ES-I3 (cell line): Measurements from ENCODE around the gene AKNA.
"Not testable (repeated sequence)": the region's sequence is repeated elsewhere in the genome, so short reads cannot be mapped to it uniquely, and the experiment has no call there.

Source experiments
- H3K36me3 ChIP-seq: 2 replicates; pipeline ENCODE4 v1.6.1; 2013; ENCODE audit warnings: mild to moderate bottlenecking, low read length, control low read depth, moderate library complexity; ENCODE audit not compliant: insufficient read depth
- H3K4me1 ChIP-seq: 2 replicates; pipeline ENCODE4 v1.6.1; 2013; ENCODE audit warnings: mild to moderate bottlenecking, control low read depth, low read length; ENCODE audit not compliant: insufficient read depth
- H3K9ac ChIP-seq: 2 replicates; pipeline ENCODE4 v1.6.1; 2013; ENCODE audit warnings: low read depth, mild to moderate bottlenecking, low read length, moderate library complexity
- H3K9me3 ChIP-seq: 2 replicates; pipeline ENCODE4 v1.6.1; 2013; ENCODE audit warnings: mild to moderate bottlenecking, low read length, moderate library complexity; ENCODE audit not compliant: control insufficient read depth, insufficient read depth

The AKNA gene

GRCh38 chr9:114341991-114342390, 45.8 kb downstream of the AKNA start:
- no peaks in the 10 kb centered on the region for H3K4me1 ChIP-seq
- H3K9me3 ChIP-seq = no peaks in the 10 kb centered on the region
- H3K9ac ChIP-seq = no peak overlapping the region
- H3K36me3 ChIP-seq = peaks cover 38% of the 10 kb centered on the region

DNA sequence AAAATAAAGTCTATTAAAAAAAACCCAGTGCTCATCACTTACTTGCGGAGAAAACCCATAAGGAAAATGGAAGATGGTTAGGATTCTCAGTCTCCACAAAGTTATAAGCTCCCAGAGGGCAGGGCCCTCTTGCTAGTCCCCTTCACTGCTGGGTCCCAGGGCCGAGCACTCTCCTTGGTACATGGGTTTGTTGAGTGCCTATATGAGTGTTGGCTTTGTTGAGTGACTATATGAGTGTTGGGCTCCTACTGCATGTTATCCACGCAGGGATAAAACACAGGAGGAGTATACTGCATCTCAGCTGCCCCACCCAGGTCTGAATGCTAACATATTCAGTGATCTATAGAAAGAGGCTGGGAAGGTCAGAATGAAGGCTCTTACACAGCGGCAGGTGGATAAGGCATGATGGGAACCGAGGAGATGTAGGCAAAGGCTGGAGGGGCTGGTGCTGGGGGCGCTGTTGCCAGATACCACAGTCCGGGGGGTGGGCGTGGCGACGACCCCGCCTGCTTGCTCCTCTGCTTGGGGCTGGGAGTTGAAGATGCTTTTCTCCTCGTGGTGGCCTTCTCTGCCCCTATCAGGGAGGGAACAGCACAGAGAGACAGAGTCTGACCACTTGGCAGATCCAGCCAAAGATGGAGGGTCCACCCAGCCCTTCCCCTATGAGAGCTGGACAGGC, 46.5 kb downstream of the AKNA start:
- Histone ChIP-seq H3K4me1 (no peaks in the 10 kb centered on the region), H3K9me3 (no peaks in the 10 kb centered on the region), H3K36me3 (peaks cover 31% of the 10 kb centered on the region), H3K9ac (no peak overlapping the region)

DNA sequence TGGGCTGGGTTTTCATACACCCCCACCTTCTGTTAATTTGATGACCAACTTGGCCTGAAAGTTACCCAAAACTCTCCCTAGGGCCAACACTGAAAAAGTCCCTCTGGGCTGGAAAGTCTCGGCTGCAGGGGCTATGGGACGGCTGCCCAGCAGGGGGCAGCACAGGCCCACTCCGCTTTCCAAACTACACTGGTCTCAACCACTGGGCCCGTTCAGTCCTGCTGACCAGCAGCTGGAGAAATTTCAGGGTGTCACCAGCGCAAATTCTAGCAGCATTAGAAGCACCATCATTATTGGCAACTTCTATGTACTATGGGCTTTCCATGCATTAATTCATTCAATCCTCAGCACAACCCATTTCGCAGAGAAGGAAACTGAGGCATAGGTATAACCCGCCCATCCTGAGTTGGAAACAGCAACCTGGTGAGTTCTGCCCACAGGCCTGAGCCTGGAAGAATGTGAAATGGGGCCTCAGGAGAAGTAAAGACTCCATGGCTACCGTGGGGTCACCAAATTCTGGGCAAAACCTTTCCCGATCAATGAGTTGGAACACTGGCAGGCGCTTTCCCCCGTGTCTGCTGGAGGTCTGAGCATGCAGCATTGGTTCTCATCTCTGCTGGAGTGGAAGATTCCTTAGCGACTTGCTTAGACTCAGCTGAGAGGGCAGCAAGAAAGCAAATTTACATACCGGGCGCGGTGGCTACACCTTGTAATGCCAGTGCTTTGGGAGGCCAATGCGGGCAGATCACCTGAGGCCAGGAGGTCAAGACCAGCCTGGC, 48.5 kb downstream of the AKNA start:
- H3K4me1 ChIP-seq = no peaks in the 10 kb centered on the region
- H3K9me3 ChIP-seq = no peaks in the 10 kb centered on the region
- H3K36me3 ChIP-seq = peaks cover 30% of the 10 kb centered on the region
- H3K9ac ChIP-seq = no peak overlapping the region

- no peaks in the 10 kb centered on the region for H3K9me3 ChIP-seq
- H3K4me1 ChIP-seq = no peaks in the 10 kb centered on the region
- peaks cover 21% of the 10 kb centered on the region; the same call in 1 of the 2 replicates for H3K36me3 ChIP-seq
- H3K9ac ChIP-seq = no peak overlapping the region
These were observed 49.6 kb downstream of the AKNA start for GRCh38 chr9:114338187-114338586.

DNA sequence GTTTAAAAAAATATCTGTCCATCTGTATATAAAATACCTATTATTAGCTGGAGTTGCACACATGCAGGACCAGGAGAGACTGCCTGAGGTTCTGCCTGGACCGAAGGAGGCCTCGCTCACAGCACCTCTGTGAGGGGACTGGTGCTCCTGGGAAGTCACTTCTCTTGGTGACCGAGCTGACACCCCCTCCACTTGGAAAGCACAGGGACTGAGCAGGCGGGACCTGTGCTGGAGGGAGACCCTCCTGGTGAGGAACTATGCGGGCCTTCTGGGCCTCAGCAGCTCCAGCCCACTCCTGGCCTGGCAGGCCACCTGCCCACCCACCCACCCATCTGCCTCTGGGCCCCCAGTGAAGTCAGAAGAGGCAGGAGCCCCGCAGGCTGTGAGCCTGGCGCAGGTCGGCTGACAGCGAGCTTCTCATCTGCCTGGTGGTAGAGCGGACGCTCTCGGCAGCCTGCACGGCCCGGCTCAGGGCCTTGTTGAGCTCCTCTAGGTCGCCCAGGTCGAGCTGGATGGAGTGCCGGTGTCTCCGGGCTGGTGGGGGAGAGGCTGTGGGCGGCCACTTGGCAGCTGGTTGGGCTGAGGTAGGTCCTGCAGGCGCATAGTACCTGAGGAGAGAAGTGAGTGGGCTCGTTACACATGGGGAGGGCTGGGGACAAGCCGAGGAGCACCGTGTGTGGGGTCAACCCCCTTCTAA, 50.9 kb downstream of the AKNA start:
- no peaks in the 10 kb centered on the region for H3K9me3 ChIP-seq
- H3K36me3 ChIP-seq = peaks cover 16% of the 10 kb centered on the region; the same call in 1 of the 2 replicates
- no peaks in the 10 kb centered on the region for H3K4me1 ChIP-seq
- no peak overlapping the region for H3K9ac ChIP-seq

DNA sequence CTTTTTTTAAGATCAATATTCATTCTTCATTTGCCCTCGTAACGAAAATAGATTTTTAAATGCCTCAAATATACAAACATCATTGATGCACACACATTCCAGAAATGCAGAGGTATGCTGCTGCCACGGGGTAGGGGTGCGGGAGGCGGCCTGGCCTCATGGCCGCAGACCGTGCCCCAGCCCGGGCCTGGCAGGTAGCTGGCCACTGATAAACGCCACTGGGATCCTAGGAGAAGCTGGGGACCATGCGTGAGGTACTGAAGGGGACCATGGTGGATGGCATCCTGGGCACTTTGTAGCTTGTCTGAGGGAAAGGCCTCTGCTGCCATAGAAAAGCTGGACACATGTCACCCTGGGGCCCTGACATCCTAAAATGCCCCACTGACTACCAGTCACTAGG, 51.6 kb downstream of the AKNA start:
- Histone ChIP-seq H3K36me3 (peaks cover 16% of the 10 kb centered on the region; the same call in 1 of the 2 replicates), H3K4me1 (no peaks in the 10 kb centered on the region), H3K9me3 (no peaks in the 10 kb centered on the region), H3K9ac (no peak overlapping the region)

DNA sequence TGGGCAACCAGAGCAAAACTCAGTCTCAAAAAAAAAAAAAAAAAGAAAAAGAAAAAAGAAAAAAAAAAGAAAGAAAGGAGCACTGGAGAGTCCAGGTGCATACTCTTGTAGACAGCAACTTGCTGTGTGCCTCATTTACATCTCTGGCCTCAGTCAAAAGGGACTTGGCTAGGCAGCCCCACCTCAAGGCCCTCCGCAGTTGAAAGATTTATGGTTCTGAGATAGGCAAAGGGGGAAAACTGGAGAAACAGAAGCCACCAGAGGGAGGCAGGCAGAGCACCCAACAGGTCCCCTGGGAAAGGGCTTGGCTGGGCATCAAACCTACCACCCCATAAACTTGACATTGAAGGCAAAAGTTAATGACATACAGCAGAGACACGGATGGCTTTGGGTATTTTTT, 52.0 kb downstream of the AKNA start:
- H3K36me3 ChIP-seq = peaks cover 14% of the 10 kb centered on the region; the same call in 1 of the 2 replicates
- no peaks in the 10 kb centered on the region for H3K9me3 ChIP-seq
- no peak overlapping the region for H3K9ac ChIP-seq
- no peaks in the 10 kb centered on the region for H3K4me1 ChIP-seq

DNA sequence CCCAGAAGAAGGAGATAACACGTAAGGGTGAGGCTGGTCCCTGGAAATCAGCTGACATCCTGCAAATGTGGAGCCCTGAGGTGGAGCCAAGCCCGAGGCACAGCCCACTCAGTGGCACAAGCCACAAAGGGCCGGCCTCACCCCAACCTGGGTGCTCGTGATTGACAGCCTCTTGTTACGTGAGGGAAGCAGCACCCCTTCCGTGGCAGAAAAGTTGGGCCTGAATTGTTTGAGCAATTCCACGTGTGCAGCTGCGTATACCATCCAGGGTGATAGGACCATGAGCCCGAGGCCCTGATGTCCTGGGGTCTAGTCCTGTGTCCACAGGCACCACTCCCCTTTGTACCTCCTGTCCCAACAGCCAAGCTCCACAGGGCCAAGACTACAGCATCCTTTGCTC, 53.3 kb downstream of the AKNA start:
- no peaks in the 10 kb centered on the region for H3K9me3 ChIP-seq
- H3K9ac ChIP-seq = no peak overlapping the region
- peaks cover 7% of the 10 kb centered on the region; the same call in 1 of the 2 replicates for H3K36me3 ChIP-seq
- no peaks in the 10 kb centered on the region for H3K4me1 ChIP-seq

DNA sequence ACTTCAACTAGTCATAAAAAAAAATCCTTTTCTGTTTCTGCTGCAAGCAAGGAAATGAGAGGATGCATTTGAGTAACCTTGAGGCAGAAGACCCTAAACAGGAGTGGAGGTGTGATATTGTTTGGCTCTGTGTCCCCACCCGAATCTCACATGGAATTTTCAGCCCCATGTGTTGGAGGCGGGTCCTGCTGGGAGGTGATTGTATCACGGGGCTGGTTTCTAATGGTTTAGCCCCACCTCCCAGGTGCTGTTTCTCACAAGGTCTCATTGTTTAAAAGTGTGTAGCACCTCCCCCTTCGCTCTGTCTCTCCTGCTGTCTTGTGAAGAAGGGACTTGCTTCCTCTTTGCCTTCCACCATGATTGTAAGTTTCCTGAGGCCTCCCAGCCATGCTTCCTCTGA, 54.1 kb downstream of the AKNA start:
- not testable (repeated sequence) for H3K9me3 ChIP-seq, H3K36me3 ChIP-seq, H3K9ac ChIP-seq, H3K4me1 ChIP-seq

DNA sequence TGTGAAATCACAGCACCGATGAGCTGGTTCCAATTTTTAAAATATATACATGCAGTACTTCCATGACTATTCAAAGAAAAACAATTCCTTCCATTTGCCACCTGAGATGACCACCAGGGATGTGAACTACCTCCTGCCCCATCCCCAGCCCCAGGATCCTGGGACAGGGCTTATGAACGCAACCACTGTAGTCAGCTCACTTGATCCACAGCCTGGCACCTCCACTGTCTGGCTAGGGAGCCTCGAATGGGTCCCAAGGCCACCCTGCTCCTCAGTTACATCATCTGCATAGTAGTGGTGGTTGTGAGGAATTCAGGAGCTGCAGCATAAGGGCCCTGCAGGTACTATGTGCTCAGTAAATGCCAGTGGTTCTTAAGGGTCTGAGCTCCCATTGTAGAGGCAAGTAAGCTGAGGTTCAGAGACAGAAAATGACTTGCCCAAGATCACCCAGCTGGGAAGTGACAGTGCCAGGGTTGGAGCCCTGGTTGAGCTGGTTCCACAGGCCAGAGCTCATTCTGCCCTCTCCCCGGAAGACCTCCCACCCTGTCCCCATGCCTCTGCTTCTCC, 55.2 kb downstream of the AKNA start:
- H3K36me3 ChIP-seq, H3K9me3 ChIP-seq, H3K4me1 ChIP-seq, H3K9ac ChIP-seq: not testable (repeated sequence)

DNA sequence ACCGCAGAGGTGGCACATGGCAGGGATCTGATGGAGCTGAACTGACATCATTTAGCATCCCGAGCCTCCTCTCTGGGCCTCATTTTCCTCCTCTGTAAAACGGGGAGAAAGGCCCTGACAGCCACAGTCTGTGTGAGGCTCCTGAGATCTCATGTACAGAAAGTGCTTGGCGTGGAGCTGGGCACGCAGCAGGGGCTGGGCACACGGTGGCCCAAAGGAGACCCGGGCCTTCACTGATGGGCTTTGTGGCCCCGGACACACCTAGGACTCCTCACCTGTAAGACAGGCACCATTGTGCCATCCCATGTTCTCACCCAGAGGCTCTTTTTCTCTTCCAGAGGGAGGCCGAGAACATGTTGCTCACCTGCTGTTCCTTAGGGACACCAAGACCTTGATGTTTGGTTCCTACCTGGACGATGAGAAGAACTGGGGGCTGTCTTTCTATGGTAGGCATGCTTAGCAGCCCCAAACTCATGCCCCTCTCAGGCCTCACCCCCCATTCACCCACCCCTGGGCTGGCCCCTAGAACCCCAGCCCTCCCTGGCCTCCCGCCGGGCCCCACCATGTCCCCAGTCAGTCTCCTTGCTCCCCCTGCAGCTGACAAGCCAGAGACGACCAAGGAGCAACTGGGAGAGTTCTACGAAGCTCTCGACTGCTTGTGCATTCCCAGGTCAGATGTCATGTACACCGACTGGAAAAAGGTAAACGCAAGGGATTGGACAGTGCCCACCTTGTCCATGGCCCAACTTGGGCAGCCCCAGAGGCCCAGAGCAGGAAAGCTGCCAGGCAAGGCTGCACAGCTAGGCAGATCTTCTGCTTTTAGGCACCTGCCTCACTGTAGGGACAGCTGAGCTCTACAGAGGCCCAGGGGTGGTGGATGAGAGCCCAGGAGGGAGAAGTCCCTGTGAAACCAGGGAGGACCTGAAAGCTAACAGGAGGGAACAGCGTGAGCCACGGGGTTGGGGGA, 56.3 kb downstream of the AKNA start:
- not testable (repeated sequence) for H3K9ac ChIP-seq, H3K36me3 ChIP-seq, H3K9me3 ChIP-seq, H3K4me1 ChIP-seq

DNA sequence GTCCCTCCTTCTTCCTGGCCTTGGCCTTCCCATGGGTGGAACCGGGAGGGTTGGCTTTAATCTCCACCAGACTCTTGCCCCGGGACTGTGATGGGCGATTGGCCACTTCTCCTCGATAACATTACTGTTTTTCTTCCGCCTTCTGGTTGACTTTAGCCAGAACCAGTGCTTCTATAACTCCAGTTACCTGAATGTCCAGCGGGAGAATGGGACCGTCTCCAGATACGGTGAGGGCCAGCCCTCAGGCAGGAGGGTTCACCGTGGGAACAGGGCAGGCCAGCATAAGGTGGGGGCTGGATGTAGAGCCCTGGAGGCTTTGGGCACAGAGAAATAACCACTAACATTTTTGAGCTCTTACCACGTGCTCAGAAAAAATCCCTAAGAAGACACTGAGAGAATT, 57.1 kb downstream of the AKNA start:
- no peaks in the 10 kb centered on the region for H3K4me1 ChIP-seq
- peaks cover 7% of the 10 kb centered on the region; the same call in 1 of the 2 replicates for H3K36me3 ChIP-seq
- H3K9me3 ChIP-seq = no peaks in the 10 kb centered on the region
- no peak overlapping the region for H3K9ac ChIP-seq

GRCh38 chr9:114329625-114330022, 58.2 kb downstream of the AKNA start, which contains the start of gene ORM2:
Gene ORM2, plus strand, starts transcription at chr9:114329869. Its CDS starts 36 bp downstream, at chr9:114329905.
- not testable (repeated sequence) for H3K4me1 ChIP-seq, H3K36me3 ChIP-seq

More at GRCh38 chr9:114329625-114330022, 58.2 kb downstream of the AKNA start, which contains the start of gene ORM2:
- not testable (repeated sequence) for H3K9me3 ChIP-seq, H3K9ac ChIP-seq
